Mesenchymal stem cell (in vitro differentiated cells and primary cell): Measurements from ENCODE around the gene STMN3.

Source experiments
- DNase-seq: peaks from one replicate; pipeline ENCODE4 v3.0.0-alpha.2; 2013
- H2AFZ ChIP-seq: one replicate; pipeline ENCODE4 v1.6.1; 2013; ENCODE audit warnings: low read depth, mild to moderate bottlenecking, control low read depth, inconsistent platforms, low read length, moderate library complexity
- H2AK5ac ChIP-seq: 2 replicates; pipeline ENCODE4 v1.6.1; 2013; ENCODE audit warnings: low read length, moderate library complexity, mild to moderate bottlenecking, inconsistent platforms; ENCODE audit not compliant: severe bottlenecking
- H2BK120ac ChIP-seq: one replicate; pipeline ENCODE4 v1.6.1; 2013; ENCODE audit warnings: low read depth, mild to moderate bottlenecking, inconsistent platforms, low read length, moderate library complexity
- H2BK12ac ChIP-seq, 2 experiments: one replicate each; pipeline ENCODE4 v1.6.1; 2013; ENCODE audit warnings: inconsistent platforms in 2 of 2, low read length in 2 of 2, mild to moderate bottlenecking in 2 of 2, moderate library complexity in 2 of 2, control low read depth in 1 of 2
- H2BK15ac ChIP-seq: one replicate; pipeline ENCODE4 v1.6.1; 2013; ENCODE audit warnings: mild to moderate bottlenecking, low read depth, inconsistent platforms; ENCODE audit not compliant: poor library complexity, severe bottlenecking
- H2BK5ac ChIP-seq: 2 replicates; pipeline ENCODE4 v1.6.1; 2013; ENCODE audit warnings: low read depth, mild to moderate bottlenecking, low read length, control low read depth, inconsistent platforms; ENCODE audit not compliant: poor library complexity, severe bottlenecking
- H3K14ac ChIP-seq, 2 experiments: one replicate each; pipeline ENCODE4 v1.6.1; 2013; ENCODE audit warnings: inconsistent platforms in 2 of 2, low read length in 2 of 2, control low read depth in 1 of 2, mild to moderate bottlenecking in 1 of 2, moderate library complexity in 1 of 2
- H3K18ac ChIP-seq, 2 experiments: one replicate each; pipeline ENCODE4 v1.6.1; 2013; ENCODE audit warnings: inconsistent platforms in 2 of 2, low read length in 2 of 2, control low read depth in 1 of 2, low read depth in 1 of 2, mild to moderate bottlenecking in 1 of 2
- H3K23ac ChIP-seq, 2 experiments: one replicate each; pipeline ENCODE4 v1.6.1; 2013; ENCODE audit warnings: inconsistent platforms in 2 of 2, low read length in 2 of 2, mild to moderate bottlenecking in 2 of 2, moderate library complexity in 2 of 2, control low read depth in 1 of 2
- H3K27ac ChIP-seq: 2 replicates; pipeline ENCODE4 v1.5.1; 2013; ENCODE audit warnings: mild to moderate bottlenecking, moderate library complexity, low read length, control low read depth, inconsistent platforms; ENCODE audit not compliant: poor library complexity, severe bottlenecking
- H3K27me3 ChIP-seq, 2 experiments: 2 replicates each; pipeline versions ENCODE4 v1.6.1 to v1.7.0; 2013; ENCODE audit warnings: low read length in 2 of 2, mild to moderate bottlenecking in 2 of 2, moderate library complexity in 2 of 2, control low read depth in 1 of 2, inconsistent platforms in 1 of 2; ENCODE audit not compliant: control insufficient read depth in 1 of 2, insufficient read depth in 1 of 2
- H3K36me3 ChIP-seq, 2 experiments: 2 replicates each; pipeline versions ENCODE4 v1.6.1 to v1.7.0; 2013; ENCODE audit warnings: low read length in 2 of 2, control low read depth in 1 of 2, inconsistent platforms in 1 of 2, low read depth in 1 of 2, mild to moderate bottlenecking in 1 of 2; ENCODE audit not compliant: insufficient read depth in 2 of 2, control insufficient read depth in 1 of 2
- H3K4ac ChIP-seq, 2 experiments: one replicate each; pipeline ENCODE4 v1.6.1; 2013; ENCODE audit warnings: inconsistent platforms in 2 of 2, low read length in 2 of 2, mild to moderate bottlenecking in 2 of 2, moderate library complexity in 2 of 2, control low read depth in 1 of 2, low read depth in 1 of 2
- H3K4me1 ChIP-seq: 2 replicates; pipeline ENCODE4 v1.6.1; 2013; ENCODE audit warnings: low read depth, low read length, control low read depth; ENCODE audit not compliant: control insufficient read depth, insufficient read depth
- H3K4me2 ChIP-seq: 2 replicates; pipeline ENCODE4 v1.6.1; 2013; ENCODE audit warnings: low read length, mild to moderate bottlenecking, inconsistent platforms; ENCODE audit not compliant: poor library complexity, severe bottlenecking
- H3K4me3 ChIP-seq, 2 experiments: 2 replicates each; pipeline versions ENCODE4 v1.5.1 to v1.7.0; 2013; ENCODE audit warnings: low read length in 2 of 2, mild to moderate bottlenecking in 2 of 2, control low read depth in 1 of 2, low read depth in 1 of 2; ENCODE audit not compliant: insufficient read depth in 1 of 2
- H3K79me1 ChIP-seq: replicated peaks from 2 replicates; pipeline ENCODE4 v1.6.1; 2013; ENCODE audit warnings: mild to moderate bottlenecking, control low read depth, low read length, inconsistent platforms; ENCODE audit not compliant: poor library complexity, severe bottlenecking
- H3K9ac ChIP-seq: 2 replicates; pipeline ENCODE4 v1.7.0; 2013; ENCODE audit warnings: mild to moderate bottlenecking, low read length, moderate library complexity
- H3K9me3 ChIP-seq: 2 replicates; pipeline ENCODE4 v1.7.0; 2013; ENCODE audit warnings: mild to moderate bottlenecking, low read length; ENCODE audit not compliant: control insufficient read depth
- H4K8ac ChIP-seq: one replicate; pipeline ENCODE4 v1.6.1; 2013; ENCODE audit warnings: inconsistent platforms, mild to moderate bottlenecking, low read length, moderate library complexity
- H4K91ac ChIP-seq: one replicate; pipeline ENCODE4 v1.6.1; 2013; ENCODE audit warnings: mild to moderate bottlenecking, low read length, inconsistent platforms
- WGBS: methylation state at CpG from one replicate; pipeline ENCODE4 v1.1.7; 2013; ENCODE audit warnings: mixed read lengths; 5-methylcytosine and 5-hydroxymethylcytosine counted together

STMN3 gene

GRCh38 chr20:63678071-63678470 lies 24.8 kb upstream of the STMN3 start:
- no peak overlapping the region for H3K9ac ChIP-seq
- H3K27me3 ChIP-seq = no peaks in the 10 kb centered on the region
- 93% methylated on average over 12 of the region's 13 CpGs for WGBS
- no peak overlapping the region for H3K27ac ChIP-seq
- peaks cover 60 to 72% of the 10 kb centered on the region in 2 experiments for H3K36me3 ChIP-seq
- H3K4ac ChIP-seq = no peak overlapping the region
- no peak overlapping the region for H2BK12ac ChIP-seq
- H3K79me1 ChIP-seq = peaks cover 1% of the 10 kb centered on the region
- no peak overlapping the region for H2BK15ac ChIP-seq
- DNase-seq = no peak
- H2AK5ac ChIP-seq = no peak overlapping the region
- no peak overlapping the region for H2BK5ac ChIP-seq
- no peak overlapping the region for H4K91ac ChIP-seq
- H3K14ac ChIP-seq = no peak overlapping the region
- no peak overlapping the region for H4K8ac ChIP-seq
- no peak overlapping the region for H3K23ac ChIP-seq
- H3K4me3 ChIP-seq = no peak overlapping the region
- no peaks in the 10 kb centered on the region for H3K9me3 ChIP-seq
- peaks cover 19% of the 10 kb centered on the region for H3K4me1 ChIP-seq
- H3K18ac ChIP-seq = no peak overlapping the region
- no peak overlapping the region for H2BK120ac ChIP-seq
- no peak overlapping the region for H2AFZ ChIP-seq
- no peak overlapping the region for H3K4me2 ChIP-seq

GRCh38 chr20:63675681-63676368 lies 22.6 kb upstream of the STMN3 start:
- H3K79me1 ChIP-seq = peaks cover 3% of the 10 kb centered on the region
- H3K36me3 ChIP-seq = peaks cover 69 to 80% of the 10 kb centered on the region in 2 experiments
- H2AFZ ChIP-seq = no peak overlapping the region
- no peak overlapping the region for H3K23ac ChIP-seq
- H3K18ac ChIP-seq = no peak overlapping the region
- H2BK5ac ChIP-seq = no peak overlapping the region
- 97% methylated on average over 18 of the region's 20 CpGs for WGBS
- no peak overlapping the region for H4K91ac ChIP-seq
- no peaks in the 10 kb centered on the region for H3K9me3 ChIP-seq
- H4K8ac ChIP-seq = peak overlapping the region; percentile 14
- H3K4me3 ChIP-seq = no peak overlapping the region
- no peak overlapping the region for H3K27ac ChIP-seq
- H3K27me3 ChIP-seq = no peaks in the 10 kb centered on the region
- DNase-seq = no peak
- H3K14ac ChIP-seq = no peak overlapping the region
- H3K9ac ChIP-seq = no peak overlapping the region
- no peak overlapping the region for H2AK5ac ChIP-seq
- no peak overlapping the region for H2BK12ac ChIP-seq
- no peak overlapping the region for H3K4ac ChIP-seq
- no peak overlapping the region for H2BK15ac ChIP-seq
- H2BK120ac ChIP-seq = no peak overlapping the region
- H3K4me1 ChIP-seq = peaks cover 6% of the 10 kb centered on the region
- H3K4me2 ChIP-seq = no peak overlapping the region

GRCh38 chr20:63673951-63674350 lies 20.7 kb upstream of the STMN3 start:
- Histone ChIP-seq H3K9ac (no peak overlapping the region), H4K8ac (no peak overlapping the region), H3K18ac (no peak overlapping the region), H3K14ac (no peak overlapping the region), H2AFZ (no peak overlapping the region), H2BK12ac (no peak overlapping the region), H3K27ac (no peak overlapping the region), H2BK15ac (no peak overlapping the region), H2BK120ac (no peak overlapping the region), H2AK5ac (no peak overlapping the region), H2BK5ac (no peak overlapping the region), H3K4ac (no peak overlapping the region), H3K27me3 (no peaks in the 10 kb centered on the region), H4K91ac (no peak overlapping the region), H3K79me1 (peaks cover 3% of the 10 kb centered on the region), H3K9me3 (no peaks in the 10 kb centered on the region), H3K36me3 (peaks cover 67 to 69% of the 10 kb centered on the region in 2 experiments), H3K23ac (no peak overlapping the region), H3K4me1 (peaks cover 1% of the 10 kb centered on the region), H3K4me3 (no peak overlapping the region), H3K4me2 (no peak overlapping the region)
- DNase-seq = no peak
- 97% methylated on average over 14 of the region's 14 CpGs for WGBS

GRCh38 chr20:63672666-63673065 lies 19.4 kb upstream of the STMN3 start:
- no peaks in the 10 kb centered on the region for H3K27me3 ChIP-seq
- no peak overlapping the region for H4K8ac ChIP-seq
- no peak overlapping the region for H2BK12ac ChIP-seq
- H3K14ac ChIP-seq = no peak overlapping the region
- H3K4me2 ChIP-seq = no peak overlapping the region
- no peak overlapping the region for H3K27ac ChIP-seq
- no peak overlapping the region for H2BK15ac ChIP-seq
- H2AFZ ChIP-seq = no peak overlapping the region
- H4K91ac ChIP-seq = peak overlapping the region; percentile 18
- WGBS = 99% methylated on average over 10 of the region's 10 CpGs
- peaks cover 1% of the 10 kb centered on the region for H3K4me1 ChIP-seq
- H3K4me3 ChIP-seq = no peak overlapping the region
- no peak overlapping the region for H2AK5ac ChIP-seq
- no peak overlapping the region for H2BK5ac ChIP-seq
- peaks cover 3% of the 10 kb centered on the region for H3K79me1 ChIP-seq
- H3K4ac ChIP-seq = no peak overlapping the region
- H3K23ac ChIP-seq = no peak overlapping the region
- H3K9ac ChIP-seq = no peak overlapping the region
- DNase-seq = no peak
- H3K18ac ChIP-seq = no peak overlapping the region
- H2BK120ac ChIP-seq = no peak overlapping the region
- H3K9me3 ChIP-seq = no peaks in the 10 kb centered on the region
- peaks cover 68 to 69% of the 10 kb centered on the region in 2 experiments for H3K36me3 ChIP-seq
